Thymus (tissue), 11 donors: Measurements from ENCODE around the gene LHPP. TPM values are rescaled to one million over a fixed set of nuclear protein-coding genes. Genes with fewer than 3 reads are reported as not detected.

Source experiments
- DNase-seq, 9 donors: peaks; one replicate each; pipeline ENCODE4 v3.0.0-alpha.2; 2013; ENCODE audit warnings: low spot score in 9 of 9, low read depth in 6 of 9, missing footprints in 1 of 9
- H3K27ac ChIP-seq, 2 donors: one replicate each; pipeline ENCODE4 v1.5.1; 2013; ENCODE audit warnings: control low read depth in 1 of 2, low read depth in 1 of 2, low read length in 1 of 2, mild to moderate bottlenecking in 1 of 2, moderate library complexity in 1 of 2
- H3K27me3 ChIP-seq, 2 donors: one replicate each; pipeline ENCODE4 v1.5.1; 2013; ENCODE audit warnings: low read length in 1 of 2; ENCODE audit not compliant: control insufficient read depth in 2 of 2, insufficient read depth in 1 of 2
- H3K36me3 ChIP-seq, 2 donors: one replicate each; pipeline ENCODE4 v1.5.1; 2013; ENCODE audit warnings: low read length in 1 of 2, mild to moderate bottlenecking in 1 of 2, moderate library complexity in 1 of 2; ENCODE audit not compliant: control insufficient read depth in 2 of 2, insufficient read depth in 2 of 2
- H3K4me1 ChIP-seq, 2 donors: one replicate each; pipeline ENCODE4 v1.5.1; 2013; ENCODE audit warnings: low read length in 2 of 2; ENCODE audit not compliant: control insufficient read depth in 2 of 2, insufficient read depth in 2 of 2
- H3K4me3 ChIP-seq, 2 donors: one replicate each; pipeline ENCODE4 v1.5.1; 2013; ENCODE audit warnings: low read length in 2 of 2, control low read depth in 1 of 2, mild to moderate bottlenecking in 1 of 2
- H3K9me3 ChIP-seq, 2 donors: one replicate each; pipeline ENCODE4 v1.5.1; 2013; ENCODE audit warnings: low read length in 1 of 2, mild to moderate bottlenecking in 1 of 2; ENCODE audit not compliant: control insufficient read depth in 2 of 2, insufficient read depth in 1 of 2
- WGBS: extraction: QIAGEN DNeasy Blood & Tissue Kit; methylation state at CpG from one replicate; pipeline ENCODE4 v1.1.7; 2013; 5-methylcytosine and 5-hydroxymethylcytosine counted together
- polyA plus RNA-seq: library from polyadenylated mRNA; stranded (reverse); fragments of 200-250 nt; gene quantifications from one replicate; pipeline ENCODE4 v1.2.3, GENCODE V29; 2013
- total RNA-seq: library from RNA; stranded (reverse); fragments of 120-200 nt; gene quantifications from one replicate; pipeline ENCODE4 v1.2.4, GENCODE V29; 2013
- donor health status: healthy.

Gene LHPP
- total and polyA plus RNA-seq, 2 donors, result 6.3 to 13.5 TPM

DNA sequence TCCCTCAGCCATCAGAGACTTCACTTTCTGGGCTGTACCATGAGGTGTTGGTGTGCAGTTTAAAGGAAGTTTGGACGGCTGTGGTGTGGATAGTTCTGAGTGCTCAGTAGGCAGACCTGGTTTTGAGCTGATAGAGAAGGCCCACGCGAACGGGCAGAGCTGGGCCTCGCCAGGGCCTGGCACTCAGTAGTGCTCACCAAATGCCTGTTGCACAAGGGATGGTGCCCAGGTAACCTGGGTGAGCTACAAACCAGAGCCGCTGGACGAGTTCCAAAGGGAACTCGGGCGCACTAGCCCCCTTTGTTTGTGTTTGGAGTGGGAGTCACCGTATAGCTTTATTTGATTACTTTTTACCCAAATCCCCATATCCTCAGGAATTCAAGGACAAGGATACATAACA lies 95.5 kb downstream of the LHPP start:
- H3K9me3 ChIP-seq, result peaks cover 3 to 13% of the 10 kb centered on the region in 2 donors
- H3K27me3 ChIP-seq, result peaks cover 0 to 2% of the 10 kb centered on the region in 2 donors
- WGBS, result 88% methylated on average over 10 of the region's 10 CpGs
- no peak overlapping the region for H3K27ac ChIP-seq
- no peaks in the 10 kb centered on the region for H3K36me3 ChIP-seq
- peaks cover 0 to 10% of the 10 kb centered on the region in 2 donors for H3K4me1 ChIP-seq
- H3K4me3 ChIP-seq, result no peak overlapping the region
- no peak for DNase-seq

DNA sequence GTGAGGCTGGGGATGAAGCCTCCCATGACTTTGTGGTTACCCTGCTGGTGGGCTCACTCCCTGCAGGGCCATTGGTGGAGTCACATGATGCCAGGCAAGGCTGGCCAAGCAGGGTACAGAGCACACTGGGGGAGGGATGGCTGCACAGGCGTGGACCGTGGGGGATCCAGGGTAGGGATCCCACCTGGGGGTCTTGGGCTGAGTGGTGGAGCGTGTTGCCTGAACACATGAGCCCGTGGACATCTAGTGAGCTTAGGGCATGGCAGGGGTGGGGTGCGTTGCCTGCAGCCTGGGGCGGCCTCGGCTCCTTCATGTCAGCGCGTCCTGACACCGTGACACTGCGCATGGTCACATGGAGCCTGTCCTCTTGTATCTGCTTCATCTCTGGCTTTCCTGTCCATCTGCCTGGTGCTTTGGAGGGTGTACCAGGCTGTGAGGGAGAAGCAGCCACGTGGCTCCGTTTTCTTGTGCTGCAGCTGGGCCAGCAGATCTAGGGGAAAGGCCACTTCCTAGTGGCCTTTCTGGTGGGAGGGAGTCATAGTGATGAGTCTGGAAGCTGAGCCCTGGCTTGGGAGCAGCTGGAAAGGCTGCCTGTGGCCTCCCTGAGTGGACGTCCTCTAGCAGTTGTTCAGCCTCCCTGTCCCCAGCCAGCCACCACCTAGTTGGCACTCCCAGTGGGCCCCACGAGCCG lies 96.2 kb downstream of the LHPP start:
- Histone ChIP-seq H3K36me3 (no peaks in the 10 kb centered on the region), H3K4me3 (no peak overlapping the region), H3K9me3 (peaks cover 3 to 13% of the 10 kb centered on the region in 2 donors), H3K27me3 (peaks cover 0 to 2% of the 10 kb centered on the region in 2 donors), H3K4me1 (peaks cover 0 to 10% of the 10 kb centered on the region in 2 donors), H3K27ac (no peak overlapping the region)
- no peak for DNase-seq
- 96% methylated on average over 16 of the region's 16 CpGs for WGBS

DNA sequence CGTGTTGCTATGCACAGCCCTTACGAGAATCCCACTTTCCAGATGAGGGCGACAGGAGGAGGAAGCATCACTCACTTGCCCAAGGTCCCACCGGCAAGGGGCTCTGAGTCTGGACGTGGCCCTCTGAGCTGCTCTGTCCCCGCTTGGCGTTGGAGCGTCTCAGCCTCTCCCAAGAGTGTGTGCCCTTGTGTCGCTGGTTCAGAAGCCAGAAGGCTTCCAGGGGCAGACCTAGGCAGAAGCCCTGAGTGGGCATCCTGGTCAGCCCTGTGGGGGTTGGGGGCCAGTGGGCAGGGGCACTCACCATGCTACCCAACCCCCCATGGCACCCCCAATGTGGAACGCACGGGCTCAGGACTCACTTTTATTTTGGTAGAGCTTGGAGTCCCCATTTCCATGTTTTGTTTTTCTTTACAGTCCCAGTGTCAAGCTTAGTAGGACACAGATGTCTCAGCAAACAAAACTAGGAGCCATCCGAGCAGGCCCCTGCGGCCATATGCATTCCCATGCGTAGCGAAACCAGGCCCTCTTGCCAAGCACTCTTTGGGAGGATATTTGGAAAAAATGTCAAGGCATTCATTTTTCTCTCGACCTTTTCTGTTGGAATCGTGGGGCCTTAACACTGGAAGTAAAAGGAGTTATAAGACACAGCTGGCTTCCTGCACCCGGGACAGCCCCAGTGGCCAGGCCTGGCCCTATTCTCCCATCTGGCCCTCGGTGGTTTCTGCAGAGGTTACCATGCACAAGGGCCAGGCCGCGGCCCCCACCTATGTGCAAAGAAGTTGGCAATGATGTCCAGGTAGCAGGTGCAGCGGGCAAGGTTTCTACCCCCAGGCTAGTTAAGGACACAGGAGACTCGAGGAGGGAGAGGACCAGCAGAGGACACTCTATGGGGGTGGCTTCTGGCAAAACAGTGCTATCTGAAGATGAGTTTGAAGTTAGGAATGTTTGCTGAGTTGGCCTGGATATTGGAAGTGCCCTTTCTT lies 97.0 kb downstream of the LHPP start:
- H3K27me3 ChIP-seq, result peaks cover 0 to 2% of the 10 kb centered on the region in 2 donors
- 96% methylated on average over 23 of the region's 23 CpGs for WGBS
- H3K27ac ChIP-seq, result no peak overlapping the region
- no peaks in the 10 kb centered on the region for H3K36me3 ChIP-seq
- H3K4me1 ChIP-seq, result peaks cover 0 to 9% of the 10 kb centered on the region in 2 donors
- DNase-seq, result no peak
- peaks cover 3 to 13% of the 10 kb centered on the region in 2 donors for H3K9me3 ChIP-seq
- H3K4me3 ChIP-seq, result no peak overlapping the region

DNA sequence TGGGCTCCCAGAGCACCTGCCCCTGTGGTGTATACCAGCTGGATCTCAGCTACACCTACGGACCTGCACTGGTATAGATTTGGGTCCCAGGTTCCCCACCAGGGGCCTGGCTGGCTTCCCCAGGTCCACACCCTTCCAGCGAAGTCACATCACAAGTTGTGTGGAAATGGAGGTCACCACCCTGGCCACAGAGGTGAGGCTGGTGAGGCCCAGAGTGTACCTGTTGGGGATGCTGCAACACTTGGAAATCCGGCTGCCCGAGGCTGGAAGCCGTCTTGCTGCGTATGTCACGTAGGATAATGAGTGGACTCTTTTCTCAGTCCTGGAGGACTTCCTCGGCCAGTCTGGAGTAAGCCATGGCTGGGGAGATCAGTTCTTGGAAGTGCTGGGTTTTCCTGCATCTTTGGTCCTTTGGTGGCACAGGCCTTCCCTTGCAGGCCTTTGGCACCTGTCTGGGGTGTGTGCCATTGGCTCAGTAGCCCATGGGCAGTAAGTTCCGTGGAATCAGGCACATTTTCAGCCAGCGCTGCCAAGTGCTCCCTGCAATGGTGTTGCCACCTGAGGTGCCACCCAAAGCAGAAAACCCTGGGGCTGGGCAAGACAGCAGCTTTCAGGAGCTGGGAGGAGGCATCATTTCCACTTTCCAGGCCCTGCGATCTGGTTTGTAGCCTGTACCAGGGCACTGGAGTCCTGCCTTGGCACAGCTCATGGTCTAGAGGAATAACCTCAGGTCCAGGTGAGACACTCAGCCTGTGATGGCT lies 97.9 kb downstream of the LHPP start:
- DNase-seq, result no peak
- peaks cover 3 to 13% of the 10 kb centered on the region in 2 donors for H3K9me3 ChIP-seq
- peaks cover 0 to 2% of the 10 kb centered on the region in 2 donors for H3K4me1 ChIP-seq
- 95% methylated on average over 11 of the region's 11 CpGs for WGBS
- H3K27ac ChIP-seq, result peak overlapping the region in 1 of 2 donors; percentile 52
- H3K36me3 ChIP-seq, result no peaks in the 10 kb centered on the region
- peaks cover 0 to 2% of the 10 kb centered on the region in 2 donors for H3K27me3 ChIP-seq
- H3K4me3 ChIP-seq, result no peak overlapping the region

DNA sequence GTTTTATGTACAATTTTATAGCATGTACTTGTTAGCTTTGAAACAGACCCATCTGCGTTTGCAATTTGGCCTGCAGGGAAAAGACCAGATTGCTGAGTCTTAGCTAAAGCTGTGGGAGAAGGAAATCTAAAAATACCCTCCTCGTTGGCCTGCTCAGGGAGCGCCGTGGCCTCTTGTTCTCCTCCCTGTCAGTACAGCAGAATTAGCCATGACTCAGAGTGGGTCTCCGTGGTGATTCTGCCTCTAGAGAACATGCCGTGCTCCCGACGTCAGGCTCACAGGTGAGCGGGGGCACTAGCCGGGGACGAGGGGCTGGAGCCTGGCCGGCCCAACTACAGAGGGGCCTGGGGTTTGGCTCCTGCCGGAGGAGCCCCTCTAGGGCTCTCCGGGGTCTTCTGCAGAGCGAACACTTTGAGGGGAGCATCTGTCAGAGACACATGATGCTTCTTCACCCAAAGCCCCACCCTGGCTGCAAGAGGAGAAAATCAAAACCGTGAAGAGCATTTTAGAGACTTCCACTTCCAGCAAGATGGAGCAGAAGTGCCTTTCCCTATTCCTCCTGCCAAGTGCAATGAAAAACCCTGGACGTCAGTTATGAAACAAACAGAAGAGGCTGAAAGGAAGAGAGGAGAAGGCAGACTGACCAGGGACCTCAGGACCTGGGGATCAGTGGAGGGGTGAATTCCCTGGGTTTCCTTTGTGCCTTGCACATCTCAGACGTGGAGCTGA lies 98.9 kb downstream of the LHPP start:
- WGBS, result 73% methylated on average over 18 of the region's 18 CpGs
- H3K4me3 ChIP-seq, result no peak overlapping the region
- DNase-seq, result no peak

DNA sequence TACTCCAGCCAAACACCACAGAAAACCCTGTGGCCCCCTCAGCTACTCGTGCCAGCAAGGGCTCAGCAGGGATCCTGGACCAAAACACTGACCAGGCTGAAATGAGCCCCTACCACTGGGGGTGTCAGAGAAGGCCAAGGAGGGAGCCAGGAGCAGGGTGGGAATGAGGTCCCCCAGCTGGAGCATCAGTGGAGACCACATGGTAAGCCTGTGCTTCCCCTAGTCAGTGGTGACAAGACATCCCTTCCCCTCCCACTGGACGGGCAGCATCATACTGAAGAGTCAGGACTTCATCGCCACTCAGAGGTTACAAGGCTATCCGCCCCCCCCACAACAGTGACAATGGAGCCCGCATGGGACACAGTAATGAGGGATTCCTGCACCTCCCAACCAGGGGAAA lies 99.6 kb downstream of the LHPP start:
- 98% methylated on average over 5 of the region's 5 CpGs for WGBS
- DNase-seq, result no peak
- no peaks in the 10 kb centered on the region for H3K36me3 ChIP-seq
- H3K4me3 ChIP-seq, result no peak overlapping the region
- peaks cover 0 to 2% of the 10 kb centered on the region in 2 donors for H3K4me1 ChIP-seq
- H3K27ac ChIP-seq, result no peak overlapping the region
- peaks cover 3 to 13% of the 10 kb centered on the region in 2 donors for H3K9me3 ChIP-seq
- peaks cover 0 to 2% of the 10 kb centered on the region in 2 donors for H3K27me3 ChIP-seq

More for the DNA sequence above, 98.9 kb downstream of the LHPP start:
- H3K27me3 ChIP-seq, result peaks cover 0 to 2% of the 10 kb centered on the region in 2 donors
- peak overlapping the region in 1 of 2 donors; percentile 17 for H3K27ac ChIP-seq
- H3K9me3 ChIP-seq, result peaks cover 3 to 13% of the 10 kb centered on the region in 2 donors
- H3K36me3 ChIP-seq, result no peaks in the 10 kb centered on the region
- peaks cover 0 to 2% of the 10 kb centered on the region in 2 donors for H3K4me1 ChIP-seq

DNA sequence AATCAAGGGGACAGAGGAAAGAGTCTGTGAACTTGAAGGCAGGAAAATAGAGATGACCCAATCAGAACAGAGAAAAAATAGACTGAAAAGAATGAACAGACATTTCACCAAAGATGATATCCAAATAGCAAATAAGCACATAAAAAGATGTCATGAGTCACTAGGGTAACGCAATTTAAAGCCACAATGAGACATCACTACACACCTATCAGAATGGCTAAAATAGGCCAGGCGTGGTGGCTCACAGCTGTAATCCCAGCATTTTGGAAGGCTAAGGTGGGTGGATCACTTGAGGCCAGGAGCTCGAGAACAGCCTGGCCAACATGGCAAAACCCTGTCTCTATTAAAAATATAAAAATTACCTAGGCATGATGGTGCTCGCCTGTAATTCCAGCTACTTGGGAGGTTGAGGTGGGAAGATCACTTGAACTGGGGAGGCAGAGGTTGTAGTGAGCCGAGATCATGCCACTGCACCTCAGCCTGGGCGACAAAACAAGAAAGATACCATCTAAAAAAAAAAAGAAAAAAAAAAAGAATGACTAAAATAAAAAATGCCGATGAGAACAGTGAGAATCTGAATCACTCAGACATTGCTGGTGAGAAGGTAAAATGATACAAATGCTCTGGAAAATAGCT lies 100.9 kb downstream of the LHPP start:
- no peaks in the 10 kb centered on the region for H3K36me3 ChIP-seq
- no peak for DNase-seq
- H3K9me3 ChIP-seq, result peaks cover 3 to 13% of the 10 kb centered on the region in 2 donors
- no peak overlapping the region for H3K27ac ChIP-seq
- WGBS, result 96% methylated on average over 7 of the region's 7 CpGs
- peaks cover 0 to 2% of the 10 kb centered on the region in 2 donors for H3K27me3 ChIP-seq
- peaks cover 0 to 2% of the 10 kb centered on the region in 2 donors for H3K4me1 ChIP-seq
- no peak overlapping the region for H3K4me3 ChIP-seq
